DLD1 (cell line): ENCODE data around the gene METTL6.
"Not testable (repeated sequence)": the region's sequence is repeated elsewhere in the genome, so short reads cannot be mapped to it uniquely, and the experiment has no call there.

Experiments
- in situ Hi-C: cut with HindIII; loops from 2 replicates; pipeline ENCODE4 v1.10.0; 2017; ENCODE audit warnings: low sequenced_read_pairs

METTL6 gene

DNA sequence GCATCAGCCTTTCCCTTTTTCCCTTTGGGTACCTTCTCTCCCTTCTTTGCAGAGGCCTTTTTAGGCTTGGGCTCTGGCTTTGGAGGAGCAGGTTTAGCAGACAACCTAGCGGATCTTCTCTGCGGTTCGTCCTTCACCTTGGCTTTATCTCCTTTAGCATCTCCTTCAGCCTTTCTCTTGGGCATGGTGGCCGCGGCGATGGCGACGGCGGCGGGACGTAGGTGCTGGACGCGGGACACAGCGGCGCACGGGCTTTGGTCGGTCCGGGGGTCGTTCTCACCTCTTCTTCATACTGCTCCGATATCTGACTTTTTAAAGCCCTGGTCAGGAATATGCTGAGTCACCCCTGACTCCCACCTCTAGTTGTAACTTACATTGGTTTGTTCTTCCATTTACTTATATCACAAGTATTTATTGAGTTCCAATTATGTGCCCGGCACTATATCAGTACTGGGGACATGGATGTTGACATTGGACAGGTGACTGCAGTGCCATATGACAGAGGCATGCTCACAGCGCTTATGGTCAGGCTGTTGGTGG lies 51.8 kb downstream of the METTL6 start:
- in situ Hi-C loops: no loop called here

DNA sequence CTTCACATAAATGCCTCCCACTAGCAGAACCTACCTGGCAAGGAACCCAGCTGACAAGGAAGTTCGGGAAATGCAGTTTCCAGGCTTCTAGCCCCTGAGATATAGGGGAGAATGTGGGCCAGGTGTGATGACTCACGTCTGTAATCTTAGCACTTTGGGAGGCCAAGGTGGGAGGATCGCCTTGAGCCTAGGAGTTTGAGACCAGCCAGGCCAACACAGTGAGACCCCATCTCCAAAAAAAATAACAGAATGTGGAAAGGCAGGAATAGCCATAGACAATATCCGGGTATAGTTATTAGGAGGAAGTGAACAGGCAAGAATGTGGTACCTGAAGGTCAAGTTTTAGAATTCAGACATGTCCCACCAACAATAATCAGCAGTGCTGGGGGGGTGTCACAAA lies 54.4 kb downstream of the METTL6 start:
- in situ Hi-C loops: no loop called here

DNA sequence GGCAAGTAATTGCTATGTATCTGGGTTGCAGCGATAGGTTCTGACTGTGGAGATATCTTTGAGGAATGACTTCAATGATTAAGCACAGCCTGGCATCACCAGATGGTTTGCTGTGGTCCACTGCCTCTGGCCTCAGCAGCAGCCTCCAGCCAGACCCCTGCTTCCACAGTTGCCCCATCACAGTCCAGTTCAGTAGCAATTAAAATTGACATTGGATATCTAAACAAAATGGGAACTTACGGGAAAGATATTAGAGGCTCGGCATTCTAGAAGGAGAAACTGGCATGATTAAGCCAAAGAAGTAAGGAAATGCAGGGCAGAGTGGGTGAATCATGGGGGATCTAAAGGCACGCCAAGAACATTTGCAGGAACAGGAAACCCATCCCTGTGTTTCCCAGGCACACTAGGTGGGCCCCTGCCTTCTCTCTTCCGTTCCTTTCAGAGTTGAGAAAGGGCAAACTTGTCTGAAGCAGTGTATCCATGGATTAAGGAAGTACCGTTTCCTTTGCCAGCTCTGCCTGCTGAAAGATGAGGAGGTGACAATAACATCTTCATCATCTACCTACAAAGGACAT lies 58.7 kb downstream of the METTL6 start:
- in situ Hi-C loops: no loop called here

DNA sequence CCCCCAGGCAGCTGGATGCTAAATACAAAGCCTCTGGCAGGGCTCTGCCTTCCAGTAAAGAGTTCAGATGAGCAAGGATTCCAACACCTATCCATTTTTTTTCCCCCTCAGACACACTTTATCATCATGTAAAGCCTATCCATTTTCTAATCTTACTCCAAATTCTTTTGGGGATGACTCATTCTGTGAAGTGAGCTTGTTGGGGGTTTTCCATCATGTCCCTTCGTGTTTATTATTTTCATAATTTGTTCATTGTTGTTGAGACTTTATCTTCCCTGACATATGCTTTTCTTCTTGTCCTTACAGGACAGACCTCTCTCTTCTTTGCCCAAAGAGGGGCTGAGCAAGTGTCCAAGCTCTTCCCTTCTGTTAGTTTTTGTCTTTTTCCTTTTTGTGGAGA lies 60.3 kb downstream of the METTL6 start:
- in situ Hi-C loops: no loop called here

DNA sequence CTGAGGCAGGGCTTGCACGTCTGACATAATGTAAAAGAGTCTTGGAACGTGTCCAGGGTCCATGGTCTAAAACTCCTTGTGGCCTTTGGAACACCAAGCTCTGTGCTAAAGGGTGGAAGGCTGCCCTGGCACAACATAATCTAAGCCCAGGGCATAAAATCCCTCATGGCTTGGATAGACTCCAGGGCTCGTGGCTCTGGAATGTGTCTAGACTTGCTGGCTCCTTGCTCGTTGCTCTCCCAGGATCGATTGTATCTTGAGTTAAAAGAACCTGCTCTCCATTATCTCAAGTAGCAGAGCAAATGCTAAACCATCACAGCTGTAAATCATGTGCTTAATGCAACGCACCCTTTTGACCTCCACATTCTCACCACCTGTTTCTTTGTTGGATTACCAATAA lies 63.3 kb downstream of the METTL6 start:
- in situ Hi-C loops: not testable (repeated sequence)

DNA sequence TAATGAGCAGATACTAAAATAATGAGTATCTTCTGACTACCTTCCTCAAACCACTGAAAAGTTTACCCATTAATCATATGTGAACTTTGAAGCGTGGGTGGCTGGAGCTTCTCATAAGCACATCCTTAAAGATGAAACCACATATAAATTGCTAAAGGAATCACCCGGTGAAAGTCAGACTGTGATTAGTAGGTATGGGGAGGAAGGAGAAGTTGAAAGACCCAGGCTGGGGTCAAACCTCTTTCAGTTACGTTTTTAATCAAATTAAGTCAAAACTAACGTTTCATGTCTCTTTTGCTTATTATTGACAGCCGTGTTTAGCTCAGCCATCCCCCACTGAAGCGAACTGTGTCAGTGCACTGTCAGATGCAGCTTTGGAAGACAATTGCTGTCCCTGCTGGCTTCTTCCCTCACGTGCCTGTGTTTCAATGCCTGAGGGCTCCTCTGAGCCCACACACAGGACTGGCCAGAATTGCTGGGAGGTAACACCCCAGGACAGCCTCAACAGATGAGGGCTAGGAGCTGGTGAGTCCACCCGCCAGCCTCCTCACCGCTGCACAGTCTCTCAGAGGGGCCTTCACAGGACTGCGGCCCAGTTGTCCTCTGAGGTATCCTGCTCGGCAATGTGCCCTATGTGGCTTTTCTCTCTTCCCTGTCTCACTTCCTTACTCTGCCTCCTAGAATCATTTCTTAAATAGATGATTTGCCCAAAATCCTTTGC lies 65.7 kb downstream of the METTL6 start:
- in situ Hi-C loops: no loop called here

DNA sequence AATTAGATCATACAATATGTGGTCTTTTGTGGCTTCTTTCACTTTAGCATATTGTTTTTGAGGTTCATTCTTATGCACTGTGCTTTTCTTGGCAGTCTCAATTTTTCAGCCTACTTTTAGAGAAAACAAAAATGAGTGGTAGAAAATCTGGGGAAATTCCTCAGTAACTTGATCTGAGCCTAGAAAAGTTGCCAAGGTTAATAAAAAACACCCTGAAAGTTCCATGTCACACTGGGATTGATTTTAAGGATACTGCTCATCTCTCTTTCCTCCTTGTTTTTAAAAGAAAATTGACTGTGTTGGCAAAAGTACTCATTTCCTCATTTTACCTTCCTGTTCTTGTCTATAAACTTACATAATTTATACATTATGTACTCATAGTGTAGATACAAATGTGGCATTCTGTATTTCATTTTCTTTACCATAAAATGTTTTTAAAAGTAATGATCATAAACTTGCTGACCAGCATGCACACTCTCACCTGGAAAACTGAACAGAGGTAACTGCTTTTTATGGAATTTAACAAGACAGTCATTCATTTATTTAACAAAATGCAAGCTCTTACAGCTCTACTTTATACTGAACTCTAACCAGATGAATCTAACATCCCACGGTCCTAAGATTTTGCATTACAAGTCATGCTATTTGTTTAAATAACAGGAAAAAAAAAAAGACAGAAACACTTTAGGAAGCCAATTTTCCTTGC lies 66.4 kb downstream of the METTL6 start:
- in situ Hi-C loops: no loop called here
